HepG2 (cell line): Measurements from ENCODE around the gene ABCC1. TPM values are rescaled to one million over a fixed set of nuclear protein-coding genes. Genes with fewer than 3 reads are reported as not detected.
A peak's percentile ranks its signal among the peaks of the same experiment; 100 is the strongest.

Experiments
- TCF12 ChIP-seq, 2 experiments: fragments of 450-650 bp in 1 of 2; sonication (generic) in 1 of 2; formaldehyde crosslinking in 1 of 2; IDR thresholded peaks; 2 replicates each; pipeline versions ENCODE4 v1.6.1 to v1.8.0; 2017 to 2022; ENCODE audit warnings: antibody characterized with exemption in 1 of 2, mild to moderate bottlenecking in 1 of 2, missing genetic modification reagents in 1 of 2, moderate library complexity in 1 of 2
- ZNF572 ChIP-seq: sonication (generic); formaldehyde crosslinking; IDR thresholded peaks from 2 replicates; pipeline ENCODE4 v1.5.1; 2020; ENCODE audit warnings: mild to moderate bottlenecking, missing genetic modification reagents
- polyA plus RNA-seq, 8 experiments: library from polyadenylated mRNA; depleted of rRNA in 3 of 8; stranded (reverse) in 7 of 8; unstranded in 1 of 8; fragments of >200 nt; fragmentation: Illumina TruSeq in 4 of 8; extraction: Trizol in 4 of 8; gene quantifications; 2 replicates each; pipeline versions ENCODE4 v1.2.1 to v1.2.3, GENCODE V29; 2011 to 2016; ENCODE audit warnings: low read depth in 4 of 8, missing spikeins in 1 of 8, mixed read lengths in 1 of 8; ENCODE audit not compliant: insufficient read depth in 1 of 8
- total RNA-seq, 5 experiments: library from RNA; depleted of rRNA; stranded (reverse); fragments of >200 nt; fragmentation: Illumina TruSeq; extraction: Trizol; gene quantifications; 2 replicates each; pipeline ENCODE4 v1.2.3, GENCODE V29; 2016; ENCODE audit warnings: low read depth in 1 of 5
- TF ChIP-seq, protein P1 (sequence below): sonication (generic); formaldehyde crosslinking; IDR thresholded peaks from 2 replicates; pipeline ENCODE4 v1.5.0; 2020; ENCODE audit warnings: mild to moderate bottlenecking, missing genetic modification reagents, borderline replicate concordance
- TF ChIP-seq, protein P2 (sequence below), 2 experiments: sonication (generic) in 1 of 2; formaldehyde crosslinking in 1 of 2; IDR thresholded peaks; 2 replicates each; pipeline versions ENCODE4 v1.4.0 to v1.6.1; 2018 to 2020; ENCODE audit warnings: missing genetic modification reagents in 2 of 2, borderline replicate concordance in 1 of 2, low read depth in 1 of 2, mild to moderate bottlenecking in 1 of 2, missing biosample characterization in 1 of 2
- TF ChIP-seq, protein P3 (sequence below): sonication (generic); formaldehyde crosslinking; IDR thresholded peaks from 2 replicates; pipeline ENCODE4 v1.8.0; 2022; ENCODE audit warnings: missing genetic modification reagents, mild to moderate bottlenecking, inconsistent platforms, borderline replicate concordance
- TF ChIP-seq, protein P4 (sequence below): sonication (generic); formaldehyde crosslinking; IDR thresholded peaks from 2 replicates; pipeline ENCODE4 v1.8.0; 2022; ENCODE audit warnings: mild to moderate bottlenecking, missing genetic modification reagents, borderline replicate concordance

Gene ABCC1
- total and polyA plus RNA-seq, 2 of the 13 experiments (the other 11 are each of a cell fraction or from before 2014, with no cell fraction given) = 13.0 to 30.6 TPM

DNA sequence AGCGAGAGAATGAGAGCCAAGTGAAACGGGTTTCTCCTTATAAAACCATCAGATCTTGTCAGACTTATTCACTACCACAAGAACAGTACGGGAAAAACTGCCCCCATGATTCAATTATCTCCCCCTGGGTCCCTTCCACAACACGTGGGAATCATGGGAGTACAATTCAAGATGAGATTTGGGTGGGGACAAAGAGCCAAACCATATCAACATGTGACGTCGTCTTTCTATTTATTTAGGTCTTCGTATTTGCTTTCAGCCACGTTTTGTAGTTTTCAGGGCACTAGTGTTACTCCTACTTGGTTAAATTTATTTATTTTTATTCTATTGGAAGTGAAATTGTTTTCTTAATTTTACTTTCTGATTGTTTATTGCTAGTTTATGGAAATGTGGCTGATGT is 33.1 kb upstream of the ABCC1 start (continued):
- TF ChIP-seq, protein P1, sequence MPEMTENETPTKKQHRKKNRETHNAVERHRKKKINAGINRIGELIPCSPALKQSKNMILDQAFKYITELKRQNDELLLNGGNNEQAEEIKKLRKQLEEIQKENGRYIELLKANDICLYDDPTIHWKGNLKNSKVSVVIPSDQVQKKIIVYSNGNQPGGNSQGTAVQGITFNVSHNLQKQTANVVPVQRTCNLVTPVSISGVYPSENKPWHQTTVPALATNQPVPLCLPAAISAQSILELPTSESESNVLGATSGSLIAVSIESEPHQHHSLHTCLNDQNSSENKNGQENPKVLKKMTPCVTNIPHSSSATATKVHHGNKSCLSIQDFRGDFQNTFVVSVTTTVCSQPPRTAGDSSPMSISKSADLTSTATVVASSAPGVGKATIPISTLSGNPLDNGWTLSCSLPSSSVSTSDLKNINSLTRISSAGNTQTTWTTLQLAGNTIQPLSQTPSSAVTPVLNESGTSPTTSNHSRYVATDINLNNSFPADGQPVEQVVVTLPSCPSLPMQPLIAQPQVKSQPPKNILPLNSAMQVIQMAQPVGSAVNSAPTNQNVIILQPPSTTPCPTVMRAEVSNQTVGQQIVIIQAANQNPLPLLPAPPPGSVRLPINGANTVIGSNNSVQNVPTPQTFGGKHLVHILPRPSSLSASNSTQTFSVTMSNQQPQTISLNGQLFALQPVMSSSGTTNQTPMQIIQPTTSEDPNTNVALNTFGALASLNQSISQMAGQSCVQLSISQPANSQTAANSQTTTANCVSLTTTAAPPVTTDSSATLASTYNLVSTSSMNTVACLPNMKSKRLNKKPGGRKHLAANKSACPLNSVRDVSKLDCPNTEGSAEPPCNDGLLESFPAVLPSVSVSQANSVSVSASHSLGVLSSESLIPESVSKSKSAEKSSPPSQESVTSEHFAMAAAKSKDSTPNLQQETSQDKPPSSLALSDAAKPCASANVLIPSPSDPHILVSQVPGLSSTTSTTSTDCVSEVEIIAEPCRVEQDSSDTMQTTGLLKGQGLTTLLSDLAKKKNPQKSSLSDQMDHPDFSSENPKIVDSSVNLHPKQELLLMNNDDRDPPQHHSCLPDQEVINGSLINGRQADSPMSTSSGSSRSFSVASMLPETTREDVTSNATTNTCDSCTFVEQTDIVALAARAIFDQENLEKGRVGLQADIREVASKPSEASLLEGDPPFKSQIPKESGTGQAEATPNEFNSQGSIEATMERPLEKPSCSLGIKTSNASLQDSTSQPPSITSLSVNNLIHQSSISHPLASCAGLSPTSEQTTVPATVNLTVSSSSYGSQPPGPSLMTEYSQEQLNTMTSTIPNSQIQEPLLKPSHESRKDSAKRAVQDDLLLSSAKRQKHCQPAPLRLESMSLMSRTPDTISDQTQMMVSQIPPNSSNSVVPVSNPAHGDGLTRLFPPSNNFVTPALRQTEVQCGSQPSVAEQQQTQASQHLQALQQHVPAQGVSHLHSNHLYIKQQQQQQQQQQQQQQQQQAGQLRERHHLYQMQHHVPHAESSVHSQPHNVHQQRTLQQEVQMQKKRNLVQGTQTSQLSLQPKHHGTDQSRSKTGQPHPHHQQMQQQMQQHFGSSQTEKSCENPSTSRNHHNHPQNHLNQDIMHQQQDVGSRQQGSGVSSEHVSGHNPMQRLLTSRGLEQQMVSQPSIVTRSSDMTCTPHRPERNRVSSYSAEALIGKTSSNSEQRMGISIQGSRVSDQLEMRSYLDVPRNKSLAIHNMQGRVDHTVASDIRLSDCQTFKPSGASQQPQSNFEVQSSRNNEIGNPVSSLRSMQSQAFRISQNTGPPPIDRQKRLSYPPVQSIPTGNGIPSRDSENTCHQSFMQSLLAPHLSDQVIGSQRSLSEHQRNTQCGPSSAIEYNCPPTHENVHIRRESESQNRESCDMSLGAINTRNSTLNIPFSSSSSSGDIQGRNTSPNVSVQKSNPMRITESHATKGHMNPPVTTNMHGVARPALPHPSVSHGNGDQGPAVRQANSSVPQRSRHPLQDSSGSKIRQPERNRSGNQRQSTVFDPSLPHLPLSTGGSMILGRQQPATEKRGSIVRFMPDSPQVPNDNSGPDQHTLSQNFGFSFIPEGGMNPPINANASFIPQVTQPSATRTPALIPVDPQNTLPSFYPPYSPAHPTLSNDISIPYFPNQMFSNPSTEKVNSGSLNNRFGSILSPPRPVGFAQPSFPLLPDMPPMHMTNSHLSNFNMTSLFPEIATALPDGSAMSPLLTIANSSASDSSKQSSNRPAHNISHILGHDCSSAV (CRISPR knock-in tag) = no peak
- TF ChIP-seq ZNF572 (CRISPR knock-in tag) (no peak), TCF12 (IDR thresholded peaks at IDR 0.05) (no peak), TCF12 (CRISPR knock-in tag; IDR thresholded peaks at IDR 0.05) (no peak)
- TF ChIP-seq, protein P2, sequence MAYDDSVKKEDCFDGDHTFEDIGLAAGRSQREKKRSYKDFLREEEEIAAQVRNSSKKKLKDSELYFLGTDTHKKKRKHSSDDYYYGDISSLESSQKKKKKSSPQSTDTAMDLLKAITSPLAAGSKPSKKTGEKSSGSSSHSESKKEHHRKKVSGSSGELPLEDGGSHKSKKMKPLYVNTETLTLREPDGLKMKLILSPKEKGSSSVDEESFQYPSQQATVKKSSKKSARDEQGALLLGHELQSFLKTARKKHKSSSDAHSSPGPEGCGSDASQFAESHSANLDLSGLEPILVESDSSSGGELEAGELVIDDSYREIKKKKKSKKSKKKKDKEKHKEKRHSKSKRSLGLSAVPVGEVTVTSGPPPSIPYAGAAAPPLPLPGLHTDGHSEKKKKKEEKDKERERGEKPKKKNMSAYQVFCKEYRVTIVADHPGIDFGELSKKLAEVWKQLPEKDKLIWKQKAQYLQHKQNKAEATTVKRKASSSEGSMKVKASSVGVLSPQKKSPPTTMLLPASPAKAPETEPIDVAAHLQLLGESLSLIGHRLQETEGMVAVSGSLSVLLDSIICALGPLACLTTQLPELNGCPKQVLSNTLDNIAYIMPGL (CRISPR knock-in tag; IDR thresholded peaks at IDR 0.05; ENCODE audit: borderline replicate concordance in 1 of 2, low read depth in 1 of 2) = no peak
- TF ChIP-seq, protein P3, sequence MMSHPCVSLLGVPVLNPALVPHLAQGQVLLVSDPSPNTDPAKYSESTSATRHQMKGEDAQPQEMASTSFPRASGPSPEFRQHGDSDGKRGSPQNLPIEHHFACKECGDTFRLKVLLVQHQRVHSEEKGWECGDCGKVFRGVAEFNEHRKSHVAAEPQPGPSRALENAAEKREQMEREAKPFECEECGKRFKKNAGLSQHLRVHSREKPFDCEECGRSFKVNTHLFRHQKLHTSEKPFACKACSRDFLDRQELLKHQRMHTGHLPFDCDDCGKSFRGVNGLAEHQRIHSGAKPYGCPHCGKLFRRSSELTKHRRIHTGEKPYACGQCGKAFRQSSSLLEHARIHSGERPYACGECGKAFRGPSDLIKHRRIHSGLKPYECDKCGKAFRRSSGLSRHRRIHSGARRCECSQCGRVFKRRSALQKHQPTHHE (CRISPR knock-in tag) = no peak
- TF ChIP-seq, protein P4, sequence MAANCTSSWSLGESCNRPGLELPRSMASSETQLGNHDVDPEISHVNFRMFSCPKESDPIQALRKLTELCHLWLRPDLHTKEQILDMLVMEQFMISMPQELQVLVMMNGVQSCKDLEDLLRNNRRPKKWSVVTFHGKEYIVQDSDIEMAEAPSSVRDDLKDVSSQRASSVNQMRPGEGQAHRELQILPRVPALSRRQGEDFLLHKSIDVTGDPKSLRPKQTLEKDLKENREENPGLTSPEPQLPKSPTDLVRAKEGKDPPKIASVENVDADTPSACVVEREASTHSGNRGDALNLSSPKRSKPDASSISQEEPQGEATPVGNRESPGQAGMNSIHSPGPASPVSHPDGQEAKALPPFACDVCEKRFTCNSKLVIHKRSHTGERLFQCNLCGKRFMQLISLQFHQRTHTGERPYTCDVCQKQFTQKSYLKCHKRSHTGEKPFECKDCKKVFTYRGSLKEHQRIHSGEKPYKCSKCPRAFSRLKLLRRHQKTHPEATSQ (CRISPR knock-in tag) = peak; percentile 56; the same call in 1 of the 2 replicates
